Spleen (tissue), 11 donors: ENCODE data around the gene UBR4. TPM values are rescaled to one million over a fixed set of nuclear protein-coding genes. Genes with fewer than 3 reads are reported as not detected.

ENCODE experiments used
- DNase-seq: peaks from one replicate; pipeline ENCODE4 v3.0.0-alpha.2; 2020
- H3K27ac ChIP-seq, 8 donors: fragments of 200-600 bp; sonication (generic) in 7 of 8; 1 replicate in 4 of 8; 2 replicates in 4 of 8; pipeline versions ENCODE4 v1.5.0 to v1.8.0; 2016 to 2021; ENCODE audit warnings: inconsistent platforms in 4 of 8, mild to moderate bottlenecking in 4 of 8, moderate library complexity in 1 of 8
- H3K27me3 ChIP-seq, 7 donors: fragments of 200-600 bp; sonication (generic) in 6 of 7; replicated peaks in 1 of 7; 1 replicate in 4 of 7; 2 replicates in 3 of 7; pipeline versions ENCODE4 v1.5.0 to v1.8.0; 2016 to 2021; ENCODE audit warnings: inconsistent platforms in 3 of 7, mild to moderate bottlenecking in 1 of 7
- H3K36me3 ChIP-seq, 6 donors: fragments of 200-600 bp; sonication (generic) in 5 of 6; 1 replicate in 4 of 6; 2 replicates in 2 of 6; pipeline versions ENCODE4 v1.5.0 to v1.8.0; 2016 to 2021; ENCODE audit warnings: inconsistent platforms in 2 of 6
- H3K4me1 ChIP-seq, 6 donors: fragments of 200-600 bp; sonication (generic) in 5 of 6; 1 replicate in 3 of 6; 2 replicates in 3 of 6; pipeline versions ENCODE4 v1.5.0 to v1.8.0; 2016 to 2021; ENCODE audit warnings: inconsistent platforms in 3 of 6
- H3K4me3 ChIP-seq, 8 donors: fragments of 200-600 bp; sonication (generic) in 7 of 8; 1 replicate in 4 of 8; 2 replicates in 4 of 8; pipeline versions ENCODE4 v1.5.0 to v1.8.0; 2016 to 2021; ENCODE audit warnings: inconsistent platforms in 4 of 8, mild to moderate bottlenecking in 4 of 8, moderate library complexity in 2 of 8
- H3K9me3 ChIP-seq, 8 donors: fragments of 200-600 bp; sonication (generic) in 7 of 8; 1 replicate in 4 of 8; 2 replicates in 4 of 8; pipeline versions ENCODE4 v1.5.0 to v1.8.0; 2016 to 2021; ENCODE audit warnings: inconsistent platforms in 4 of 8
- CTCF ChIP-seq, 11 experiments: fragments of 200-600 bp in 7 of 11; fragments of 450-650 bp in 4 of 11; sonication (generic) in 4 of 11; IDR thresholded peaks in 8 of 11; conservative IDR thresholded peaks in 3 of 11; 1 replicate in 7 of 11; 2 replicates in 4 of 11; pipeline versions ENCODE4 v1.4.0 to v1.8.0; 2016 to 2021; ENCODE audit warnings: antibody characterized with exemption in 11 of 11, inconsistent platforms in 4 of 11, mild to moderate bottlenecking in 1 of 11
- POLR2A ChIP-seq, 3 donors: fragments of 450-650 bp; IDR thresholded peaks; one replicate each; pipeline ENCODE4 v1.5.1; 2017; ENCODE audit warnings: antibody characterized with exemption in 3 of 3, mild to moderate bottlenecking in 1 of 3
- POLR2AphosphoS5 ChIP-seq, 3 donors: sonication (generic); formaldehyde crosslinking; IDR thresholded peaks; one replicate each; pipeline ENCODE4 v1.5.1; 2017; ENCODE audit warnings: antibody characterized with exemption in 3 of 3
- whole genome bisulfite sequencing, 5 donors: extraction: QIAGEN DNeasy Blood & Tissue Kit in 3 of 5; methylation state at CpG; one replicate each; pipeline versions ENCODE4 v1.1.5 to v1.1.7; 2013 to 2018; 5-methylcytosine and 5-hydroxymethylcytosine counted together
- intact Hi-C: fragments of 100-400 bp; cut with DNase I; formaldehyde crosslinking; loops from one replicate; pipeline ENCODE4 v1.15.0; 2023; ENCODE audit warnings: low total_unique reads
- polyA plus RNA-seq, 3 donors: library from polyadenylated mRNA; stranded (reverse); fragments of 200-250 nt; gene quantifications; one replicate each; pipeline ENCODE4 v1.2.1, GENCODE V29; 2013
- total RNA-seq, 7 donors: library from RNA; depleted of rRNA in 3 of 7; stranded (reverse); fragments of >200 nt in 3 of 7; fragmentation: NEBNext Ultra II Directional in 4 of 7; extraction: Animal tissue kit (Norgen Biotek cat#: 25700) in 4 of 7; gene quantifications; one replicate each; pipeline versions ENCODE4 v1.1.0 to v1.2.1, GENCODE V29; 2016 to 2021
- donor health status: healthy with polysubstance abuse.
- donor health status: DM: no; HTN: no; CAD: no; lungs with moderate emphysema.
- donor health status: DM: no; HTN: no; CAD: no.
- donor health status: Bipolar disorder and iron deficiency.
- donor health status: healthy.
- donor health status: DM: no; HTN: no; CAD: no.
- donor health status: DM: yes; HTN: yes; CAD: no.

Gene UBR4
- total and polyA plus RNA-seq, 10 donors = 72.5 to 184 (median 149) TPM

- Histone ChIP-seq H3K27me3 (peaks cover 0 to 4% (median 0%) of the 10 kb centered on the region in 7 donors), H3K36me3 (peaks cover 12 to 50% (median 43%) of the 10 kb centered on the region in 6 donors), H3K4me1 (peaks cover 0 to 60% (median 11%) of the 10 kb centered on the region in 6 donors), H3K9me3 (no peaks in the 10 kb centered on the region), H3K27ac (no peak overlapping the region), H3K4me3 (no peak overlapping the region)
- intact Hi-C loops = no loop called here
- DNase-seq = no peak
- WGBS, 5 donors = 74 to 82% (median 78%) methylated on average over 12 to 15 of the region's 15 CpGs
- TF ChIP-seq POLR2AphosphoS5 (IDR thresholded peaks at IDR 0.05) (no peak), CTCF (IDR thresholded peaks at IDR 0.05 in 8 of 11, conservative IDR thresholded peaks at IDR 0.05 in 3 of 11) (no peak)
These were observed 138.3 kb downstream of the UBR4 start for GRCh38 chr1:19071674-19072281.

- no peak overlapping the region for H3K4me3 ChIP-seq
- H3K27ac ChIP-seq = no peak overlapping the region
- H3K9me3 ChIP-seq = no peaks in the 10 kb centered on the region
- H3K4me1 ChIP-seq = peaks cover 0 to 60% (median 11%) of the 10 kb centered on the region in 6 donors
- TF ChIP-seq POLR2A (IDR thresholded peaks at IDR 0.05) (no peak), POLR2AphosphoS5 (IDR thresholded peaks at IDR 0.05) (peak in 1 of 3 donors; percentile 22), CTCF (IDR thresholded peaks at IDR 0.05 in 8 of 11, conservative IDR thresholded peaks at IDR 0.05 in 3 of 11) (no peak)
- H3K36me3 ChIP-seq = peaks cover 6 to 43% (median 36%) of the 10 kb centered on the region in 6 donors
- DNase-seq = no peak
- H3K27me3 ChIP-seq = peaks cover 0 to 4% (median 0%) of the 10 kb centered on the region in 7 donors
- 70 to 80% (median 76%) methylated on average over 17 of the region's 17 CpGs for WGBS, 5 donors
- intact Hi-C loops = no loop called here
These were observed 139.0 kb downstream of the UBR4 start for GRCh38 chr1:19070891-19071621.

- Histone ChIP-seq H3K9me3 (no peaks in the 10 kb centered on the region), H3K27me3 (peaks cover 0 to 4% (median 0%) of the 10 kb centered on the region in 7 donors), H3K27ac (no peak overlapping the region), H3K36me3 (peaks cover 0 to 35% (median 28%) of the 10 kb centered on the region in 6 donors), H3K4me1 (peaks cover 0 to 57% (median 11%) of the 10 kb centered on the region in 6 donors), H3K4me3 (no peak overlapping the region)
- 64 to 74% (median 67%) methylated on average over 3 to 9 of the region's 9 CpGs for WGBS, 5 donors
- no peak for DNase-seq
- TF ChIP-seq POLR2A (IDR thresholded peaks at IDR 0.05) (no peak), CTCF (IDR thresholded peaks at IDR 0.05 in 8 of 11, conservative IDR thresholded peaks at IDR 0.05 in 3 of 11) (no peak), POLR2AphosphoS5 (IDR thresholded peaks at IDR 0.05) (no peak)
- intact Hi-C loops = no loop called here
These were observed 139.8 kb downstream of the UBR4 start for GRCh38 chr1:19070197-19070651.
